ENCODE data around the gene RASL11B.
A peak's percentile ranks its signal among the peaks of the same experiment; 100 is the strongest.

RASL11B gene

DNA sequence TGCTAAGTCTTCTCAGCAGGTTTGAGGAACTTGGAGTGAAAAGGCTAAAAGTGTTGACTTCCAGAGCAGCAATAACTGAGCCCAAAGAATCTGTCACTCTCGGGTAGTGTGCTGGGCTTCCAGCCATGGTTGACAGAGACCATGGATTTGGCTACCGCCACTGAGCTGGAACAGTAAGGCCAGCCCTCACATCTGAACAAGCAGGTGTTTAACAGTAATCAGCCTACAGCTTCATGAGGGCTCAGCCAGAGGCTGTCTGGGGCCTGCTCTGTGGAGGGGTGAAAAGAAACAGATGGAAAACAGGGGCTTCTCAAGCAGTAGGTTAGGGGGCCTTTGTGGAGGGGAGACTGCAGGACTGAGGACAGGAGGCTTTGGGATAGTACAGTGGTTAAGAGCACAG, 14.9 kb downstream of the RASL11B start:
- no peak for DNase-seq

DNA sequence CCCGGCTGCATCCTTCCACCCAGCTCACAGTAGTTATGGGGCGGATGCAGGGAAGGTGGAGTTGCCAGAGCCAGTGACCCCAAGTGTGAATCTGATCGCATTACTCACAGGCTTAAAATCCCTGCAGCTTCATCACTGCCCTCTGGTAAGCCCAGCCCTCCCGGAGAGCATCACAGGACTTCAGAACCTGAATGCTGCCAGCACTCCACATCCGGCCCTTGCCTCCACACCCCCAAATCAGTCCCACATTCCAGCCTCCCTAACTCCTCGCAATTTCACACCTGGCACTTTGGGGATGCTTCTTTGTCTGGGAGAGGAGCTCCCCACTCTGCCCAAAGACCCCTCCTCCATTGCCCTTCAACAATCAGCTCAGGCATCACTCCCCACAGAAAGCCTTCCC, 15.6 kb downstream of the RASL11B start:
- no peak for DNase-seq

DNA sequence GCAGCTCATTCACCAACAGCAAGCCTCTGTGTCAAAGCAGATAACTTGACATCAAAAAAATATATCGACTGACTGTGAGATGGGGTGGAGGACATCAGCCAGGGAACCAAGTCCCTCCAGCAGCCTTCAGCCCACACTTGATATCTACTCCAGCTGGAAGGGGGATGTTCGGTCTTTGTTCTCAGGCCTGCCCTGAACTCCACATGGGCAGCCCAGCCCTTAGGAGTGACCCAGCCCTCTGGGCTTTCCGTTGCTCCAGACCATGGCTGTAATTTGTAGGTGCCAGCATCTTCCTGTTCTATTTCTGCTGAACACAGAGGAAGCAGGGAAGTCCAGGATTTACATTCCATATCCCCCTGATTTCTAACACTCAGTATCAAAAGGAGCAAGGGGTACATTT, 17.4 kb downstream of the RASL11B start:
- DNase-seq: no peak

DNA sequence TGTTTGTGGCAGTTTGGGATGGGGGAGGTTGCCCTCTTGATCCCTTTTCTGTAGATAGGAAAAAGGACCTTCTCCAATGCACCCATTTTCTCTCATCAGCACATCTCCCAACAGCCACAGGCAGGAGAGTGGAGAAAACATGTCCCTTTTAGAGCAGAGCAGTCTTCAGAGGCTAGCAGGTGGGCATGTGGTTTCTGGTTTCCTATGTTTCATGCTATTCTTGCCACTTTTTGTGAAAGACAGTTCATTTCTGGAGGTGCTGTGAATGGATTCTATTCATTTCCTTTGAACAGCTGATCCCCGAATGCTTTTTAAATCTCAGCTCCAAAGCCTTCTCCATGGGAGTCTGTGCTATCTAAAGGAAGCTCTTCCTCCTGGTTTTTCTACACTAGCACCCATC, 18.9 kb downstream of the RASL11B start:
- no peak for DNase-seq

DNA sequence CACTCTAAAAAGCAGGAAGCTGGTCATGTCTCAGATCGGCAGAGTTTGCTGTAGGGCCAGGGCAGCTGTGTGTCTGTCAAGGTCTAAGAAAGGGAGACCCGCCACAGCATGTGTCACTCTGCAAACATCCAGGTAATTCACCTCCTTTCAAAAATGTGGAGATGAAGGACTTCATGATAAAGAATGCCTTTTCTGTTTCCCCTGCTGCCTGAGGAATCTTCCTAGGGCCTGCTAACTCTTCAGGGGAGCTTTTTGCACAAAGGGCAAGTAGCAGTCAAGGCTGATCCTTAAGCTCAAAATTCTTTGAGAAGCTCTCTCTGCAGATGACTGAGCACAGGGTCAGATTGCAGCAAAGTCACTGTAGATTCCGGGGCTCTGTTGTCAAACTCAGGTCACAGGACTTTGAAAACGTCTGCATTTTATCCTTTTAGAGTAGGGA, 21.1 kb downstream of the RASL11B start:
- DNase-seq: no peak

DNA sequence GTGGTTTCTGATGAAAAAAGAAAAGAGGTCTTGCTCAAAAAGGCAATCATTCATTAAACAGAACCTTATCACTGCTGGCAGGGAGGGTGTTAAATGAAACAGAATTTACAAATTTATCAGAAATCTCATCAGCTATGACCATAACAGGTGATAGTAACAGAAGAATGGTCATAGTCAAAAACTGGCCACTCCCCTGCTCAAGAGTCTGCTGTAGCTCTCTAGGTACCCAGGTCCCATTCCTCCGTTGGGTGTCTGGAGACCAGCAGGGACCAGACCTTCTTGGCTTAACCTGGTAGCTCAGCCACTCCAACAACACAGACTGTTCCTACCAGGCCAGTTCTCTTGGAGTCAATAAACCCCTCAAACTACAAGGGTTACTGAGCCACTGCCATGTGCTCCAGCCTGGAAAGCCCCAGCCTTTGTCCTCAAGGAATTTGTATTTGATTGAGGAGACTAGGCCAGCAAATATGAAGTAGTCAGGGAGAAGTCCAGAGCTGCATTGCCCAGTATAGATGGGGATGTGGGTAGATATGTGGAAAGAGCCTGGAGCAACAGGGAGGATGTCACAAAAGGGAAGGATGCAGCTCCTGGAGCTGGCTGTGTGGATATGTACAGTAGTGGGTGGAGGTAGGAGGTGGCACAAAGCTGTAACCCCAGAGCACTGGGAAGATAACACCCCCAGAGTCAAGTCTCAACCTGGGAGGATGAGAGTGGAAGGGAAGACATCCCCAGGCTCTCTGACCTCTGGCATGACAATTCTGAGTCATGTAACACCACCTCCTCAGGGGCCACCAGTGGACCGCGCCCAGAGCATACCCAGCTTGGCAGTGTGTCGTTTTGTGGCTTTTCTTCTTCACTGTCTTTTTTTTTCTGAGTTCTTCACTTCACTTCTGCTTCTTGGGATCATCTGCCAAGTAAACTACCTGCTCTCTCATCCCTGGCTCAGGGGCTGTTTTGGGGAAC, 21.9 kb downstream of the RASL11B start:
- no peak for DNase-seq

DNA sequence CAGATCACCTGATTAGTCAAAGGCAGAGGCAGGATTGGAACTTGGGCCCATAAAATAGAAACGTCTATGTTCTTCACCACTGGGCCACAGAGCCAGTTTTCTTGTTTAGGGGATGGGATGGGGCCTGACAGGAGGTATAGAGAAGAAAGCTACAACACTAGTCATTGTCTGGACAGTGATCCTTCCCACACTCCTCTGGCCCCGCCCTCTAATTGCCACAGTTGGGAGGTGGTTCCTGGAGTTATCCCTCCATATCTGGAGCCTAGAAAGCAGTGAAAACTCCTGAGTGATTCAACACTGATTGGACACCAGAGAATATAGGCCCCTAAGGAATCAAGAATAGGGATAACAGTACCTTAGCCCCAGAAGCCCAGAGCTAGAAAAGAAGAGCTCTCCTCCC, 22.9 kb downstream of the RASL11B start:
- no peak for DNase-seq

DNA sequence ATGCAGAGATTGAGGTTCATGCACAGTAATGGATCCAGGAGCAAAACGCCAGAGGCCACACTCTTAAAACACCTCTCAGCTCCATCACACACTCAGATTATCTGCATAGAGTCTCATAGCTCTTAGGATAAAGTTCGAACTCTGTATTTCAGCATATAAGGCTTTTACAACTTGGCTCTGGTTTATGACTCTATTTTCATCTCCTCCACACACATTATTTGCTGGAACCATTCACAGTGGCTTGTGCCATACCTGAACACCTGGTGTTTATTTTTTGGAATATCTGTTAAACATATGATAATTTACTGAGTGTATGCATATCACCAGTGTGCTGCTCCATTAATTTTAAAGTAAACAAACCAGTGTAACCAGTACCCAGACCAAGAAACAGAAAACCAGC, 27.2 kb downstream of the RASL11B start:
- DNase-seq: no peak

DNA sequence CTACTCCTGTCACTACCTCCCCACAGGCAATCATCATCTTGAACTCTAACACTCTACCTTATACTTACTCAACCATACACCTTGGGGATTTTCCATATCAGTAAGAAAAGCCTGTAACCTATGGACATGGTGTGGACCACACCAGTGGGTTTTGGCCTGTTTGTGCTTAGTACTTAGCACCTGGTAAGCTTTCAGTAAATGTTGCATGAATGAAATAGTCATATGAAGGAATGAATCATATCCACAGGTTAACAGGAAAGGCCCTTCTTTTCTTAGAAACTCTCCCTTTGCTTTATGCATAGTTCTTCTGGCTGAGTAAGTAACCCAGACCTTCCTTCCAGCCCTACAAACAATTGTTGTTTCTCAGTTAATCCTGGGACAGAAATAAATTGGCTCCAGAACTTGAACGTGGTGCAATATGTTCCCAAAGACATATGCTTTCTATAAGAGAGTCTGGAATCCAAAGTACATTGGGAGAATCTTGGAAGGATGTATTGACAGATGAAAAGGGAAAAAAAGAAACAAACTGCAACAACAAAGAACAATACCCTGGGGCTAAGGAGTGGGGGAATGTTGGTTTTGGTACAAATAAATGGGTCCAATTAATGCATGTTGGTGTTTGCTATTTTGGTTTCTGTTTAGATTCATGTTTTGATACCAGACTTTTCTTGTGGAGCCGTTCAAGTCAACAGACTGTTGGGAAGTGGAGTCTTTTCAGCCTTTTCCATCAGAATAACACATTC, 27.8 kb downstream of the RASL11B start:
- no peak for DNase-seq

DNA sequence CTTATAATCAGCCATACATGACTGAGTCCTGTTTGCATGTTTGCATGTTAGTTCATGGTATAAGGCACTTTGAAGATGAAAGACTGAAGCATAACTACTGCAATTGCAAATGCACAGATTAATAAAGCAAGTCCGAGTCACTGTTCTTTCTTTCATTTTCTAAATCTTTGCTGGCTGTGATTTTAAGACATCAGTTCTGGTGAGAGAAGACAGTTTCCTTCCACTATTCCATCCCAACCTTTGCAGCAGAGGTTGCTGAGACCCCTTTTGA, 28.3 kb downstream of the RASL11B start:
- DNase-seq: no peak

DNA sequence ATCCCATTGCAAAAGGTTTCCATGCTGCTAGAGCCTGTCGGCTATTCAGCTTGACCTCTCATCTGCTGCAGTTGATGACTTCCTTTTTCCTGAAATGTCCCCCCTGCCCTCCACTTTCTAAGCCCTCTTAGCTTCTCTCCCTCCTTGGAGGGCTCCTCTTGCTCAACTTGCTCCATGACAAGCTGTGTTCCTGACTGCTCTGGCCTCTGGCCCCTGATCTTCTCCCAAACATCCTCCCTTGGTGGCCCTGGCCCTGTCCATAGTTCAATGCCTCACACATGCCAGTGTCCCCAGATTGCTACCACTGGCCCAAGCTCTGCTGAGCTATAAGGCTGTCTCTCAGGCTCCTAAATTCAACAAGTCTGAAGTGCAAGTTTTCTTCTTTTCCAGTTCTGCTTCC, 29.6 kb downstream of the RASL11B start:
- no peak for DNase-seq

DNA sequence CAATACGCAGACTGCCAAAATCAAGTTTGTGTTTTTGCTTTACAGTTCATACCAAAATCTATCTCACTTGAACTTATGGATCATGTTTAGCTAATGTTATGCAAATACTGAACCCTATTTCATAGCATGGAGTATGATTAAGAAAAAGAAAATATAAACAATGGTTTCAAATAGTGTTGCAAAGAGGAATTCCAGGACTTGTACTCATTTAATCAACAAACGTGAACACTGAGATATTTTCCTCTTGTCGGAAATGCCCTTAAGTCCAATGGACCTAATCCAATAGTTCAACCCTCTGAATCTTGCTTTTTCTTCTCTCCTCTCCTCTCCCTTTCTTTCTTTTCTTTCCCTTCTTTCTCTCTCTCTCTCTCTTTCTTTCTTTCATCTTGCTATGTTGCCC, 30.8 kb downstream of the RASL11B start:
- DNase-seq: no peak

DNA sequence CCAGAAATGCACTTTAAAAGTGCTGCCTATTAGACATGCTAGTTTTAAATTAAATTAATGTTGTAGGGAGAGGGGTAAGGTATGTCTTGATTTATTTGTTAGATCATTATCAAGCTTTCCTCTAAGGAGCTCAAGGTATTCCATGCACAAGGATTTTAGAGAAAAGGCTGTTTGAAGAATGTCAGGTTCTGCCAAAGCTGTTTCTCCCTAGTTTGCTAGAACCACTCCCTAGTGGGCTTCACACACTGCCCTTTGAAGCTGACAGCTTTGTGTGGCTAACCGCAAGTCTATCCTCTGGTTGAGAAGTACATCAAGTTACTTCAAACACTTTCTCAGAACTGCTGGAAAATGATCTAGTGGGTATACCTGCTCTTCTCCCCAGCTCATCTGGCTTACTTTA, 32.3 kb downstream of the RASL11B start:
- no peak for DNase-seq

DNA sequence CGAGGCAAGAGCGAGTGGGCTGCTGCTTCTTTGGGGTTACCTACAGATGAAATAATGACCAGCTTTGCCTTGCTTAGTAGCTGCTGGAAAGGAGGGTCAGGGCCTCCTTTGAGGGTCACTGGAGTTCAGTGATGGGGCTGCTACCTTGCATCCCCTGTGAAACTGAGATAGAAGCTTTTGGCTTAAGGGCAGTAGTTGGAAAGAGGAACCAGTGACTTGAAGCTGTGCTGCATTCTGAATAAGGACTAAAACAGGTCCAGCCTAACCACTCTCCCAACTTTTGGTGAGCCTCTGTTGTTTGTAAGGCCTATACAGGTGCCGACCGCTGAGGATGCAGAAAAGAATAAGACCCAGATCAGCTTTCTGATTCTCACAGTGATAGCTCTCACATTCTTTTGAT, 41.2 kb downstream of the RASL11B start:
- DNase-seq: no peak

DNA sequence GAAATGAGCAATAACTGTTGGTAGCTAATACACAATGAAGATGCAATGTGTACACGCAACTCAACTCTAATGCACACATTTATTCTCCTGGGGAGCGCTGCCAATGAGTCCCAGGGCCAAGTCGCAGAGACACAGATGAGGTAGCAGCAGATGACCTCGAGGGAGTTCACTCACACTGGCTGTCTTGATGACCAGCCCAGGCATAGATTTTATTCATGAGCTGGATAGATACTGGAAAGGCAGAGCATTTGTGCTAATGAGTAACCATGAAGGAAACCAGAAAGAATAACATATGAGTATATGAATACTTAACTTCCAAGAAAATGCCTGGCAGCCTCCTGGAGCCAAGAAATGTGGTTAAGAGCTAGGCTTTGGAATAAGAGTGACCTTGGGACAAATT, 42.3 kb downstream of the RASL11B start:
- DNase-seq: no peak

DNA sequence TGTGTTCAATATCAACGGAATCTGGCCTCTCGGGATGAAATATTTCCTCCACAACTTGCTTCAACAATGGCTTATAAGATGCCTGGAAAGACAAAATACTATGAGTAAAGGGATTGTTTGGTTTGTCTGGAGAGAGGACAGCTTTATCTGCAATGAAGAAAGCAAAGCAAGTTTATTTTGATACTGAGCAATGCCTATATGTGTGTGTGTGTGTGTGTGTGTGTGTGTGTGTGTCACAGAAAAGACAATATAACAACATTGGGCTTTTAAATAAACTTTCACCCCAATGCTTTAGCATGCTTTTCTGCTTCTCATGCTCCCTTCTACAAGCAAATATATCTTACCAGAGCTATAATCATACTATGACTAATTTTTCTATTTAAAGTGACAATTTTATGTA, 45.4 kb downstream of the RASL11B start:
- no peak for DNase-seq

DNA sequence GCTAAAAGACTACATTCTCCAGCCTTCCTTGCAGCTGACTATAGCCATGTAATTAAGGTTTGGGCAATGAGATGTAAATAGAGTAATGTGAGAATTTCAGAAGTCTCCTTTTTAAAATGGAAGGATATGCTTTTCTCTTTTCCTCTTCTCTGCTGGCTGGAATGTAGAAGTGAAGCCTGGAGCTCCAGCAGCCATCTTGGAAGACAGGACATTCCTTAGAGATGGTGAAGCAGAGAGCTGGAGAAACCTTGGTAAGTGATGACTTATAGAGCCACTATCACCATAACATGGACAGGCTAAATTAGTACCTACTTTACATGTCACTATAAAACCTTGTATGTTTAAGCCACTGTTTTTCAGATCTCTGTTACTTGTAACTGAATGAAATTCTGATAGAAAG, 48.0 kb downstream of the RASL11B start:
- DNase-seq: no peak

DNA sequence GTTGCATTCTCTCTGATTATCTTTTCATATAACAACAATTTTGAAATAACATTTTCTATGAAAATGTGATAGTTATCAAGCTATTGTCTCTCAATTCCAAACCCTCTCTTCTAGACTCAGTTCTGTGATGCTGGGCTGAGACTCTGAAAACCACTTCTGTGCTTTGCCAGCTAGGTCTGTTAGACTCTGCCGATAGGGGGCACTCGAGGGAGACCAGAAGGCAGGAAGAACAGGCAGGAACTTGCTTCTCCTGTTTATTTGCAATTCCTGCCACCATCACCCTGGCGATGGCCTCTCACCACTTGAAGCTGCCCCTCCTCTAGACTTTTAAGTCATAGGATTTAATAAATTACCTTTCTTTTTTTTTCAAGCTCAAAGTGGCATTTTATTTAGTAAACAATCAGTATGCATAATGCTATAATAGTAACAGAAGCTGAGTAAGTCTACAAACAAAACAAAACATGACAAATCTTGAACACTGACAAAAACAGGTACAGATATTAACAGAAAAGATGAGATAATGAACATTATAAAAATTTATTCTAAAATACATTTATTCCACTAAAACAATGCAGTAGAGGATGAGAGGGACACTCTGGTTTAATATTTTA, 49.7 kb downstream of the RASL11B start:
- peak; percentile 2 for DNase-seq

DNA sequence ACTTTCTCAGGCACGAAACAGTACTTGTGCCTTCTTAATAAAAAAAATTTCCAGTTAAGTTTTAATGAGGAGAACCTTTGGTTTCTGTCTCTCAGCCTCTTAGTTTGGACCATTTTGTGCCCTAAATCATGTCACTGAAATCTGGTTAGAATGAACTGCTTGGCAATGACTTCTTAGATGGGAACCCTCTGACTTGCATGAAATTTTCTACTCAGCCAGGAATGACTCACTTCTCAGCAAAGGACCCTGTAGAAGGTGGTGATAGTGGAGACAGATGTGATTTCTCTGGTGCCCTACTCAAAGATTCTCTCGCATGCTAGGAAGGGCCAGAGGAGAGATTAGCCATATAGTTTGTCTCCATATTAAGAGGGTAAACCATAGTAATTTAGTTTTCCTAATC, 50.5 kb downstream of the RASL11B start:
- DNase-seq: no peak

DNA sequence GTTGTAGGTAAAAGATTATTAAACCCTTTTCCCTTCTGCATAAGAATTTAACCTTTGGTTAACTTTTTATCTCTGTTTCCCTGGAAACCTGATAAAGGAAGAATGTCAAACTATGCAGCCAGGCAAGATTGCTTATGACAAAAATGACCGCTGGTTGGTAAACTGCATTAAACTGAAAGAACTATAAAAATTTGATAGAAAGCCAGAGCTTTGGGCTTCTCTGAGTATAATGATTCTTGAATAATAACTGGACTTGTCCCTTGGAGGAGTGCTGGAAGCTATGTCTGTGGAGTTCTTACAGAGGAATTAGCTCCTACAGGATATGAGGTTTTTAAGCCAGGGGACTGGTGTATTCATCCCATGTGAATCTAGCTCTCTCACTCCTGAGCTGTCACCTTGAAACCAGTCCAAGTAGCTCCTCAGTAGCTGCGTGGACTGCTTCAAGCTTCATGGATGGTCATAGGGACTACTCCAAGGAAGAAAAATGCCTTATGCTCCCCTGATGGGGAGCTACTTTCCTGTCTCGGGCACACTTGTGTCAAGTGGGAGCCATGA, 52.0 kb downstream of the RASL11B start:
- DNase-seq: no peak

DNA sequence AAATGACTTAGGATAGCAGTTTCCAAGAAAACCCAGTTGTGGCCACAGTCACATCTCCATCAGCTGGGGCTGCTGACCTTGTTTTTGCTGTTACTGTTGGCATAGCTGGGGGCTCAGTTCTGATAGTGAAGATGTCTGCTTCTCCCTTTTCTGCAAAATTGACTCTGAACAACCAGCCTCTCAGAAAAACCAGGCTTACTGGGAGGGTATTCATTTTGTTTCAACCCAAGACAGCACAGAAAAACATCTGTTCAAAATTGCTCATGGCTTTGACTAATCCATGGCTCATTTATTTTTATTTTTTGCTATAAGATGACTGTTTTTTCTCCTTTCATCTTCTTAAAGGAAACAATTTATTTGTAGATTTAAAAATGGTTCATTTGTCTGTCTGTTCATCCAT, 53.1 kb downstream of the RASL11B start:
- no peak for DNase-seq

DNA sequence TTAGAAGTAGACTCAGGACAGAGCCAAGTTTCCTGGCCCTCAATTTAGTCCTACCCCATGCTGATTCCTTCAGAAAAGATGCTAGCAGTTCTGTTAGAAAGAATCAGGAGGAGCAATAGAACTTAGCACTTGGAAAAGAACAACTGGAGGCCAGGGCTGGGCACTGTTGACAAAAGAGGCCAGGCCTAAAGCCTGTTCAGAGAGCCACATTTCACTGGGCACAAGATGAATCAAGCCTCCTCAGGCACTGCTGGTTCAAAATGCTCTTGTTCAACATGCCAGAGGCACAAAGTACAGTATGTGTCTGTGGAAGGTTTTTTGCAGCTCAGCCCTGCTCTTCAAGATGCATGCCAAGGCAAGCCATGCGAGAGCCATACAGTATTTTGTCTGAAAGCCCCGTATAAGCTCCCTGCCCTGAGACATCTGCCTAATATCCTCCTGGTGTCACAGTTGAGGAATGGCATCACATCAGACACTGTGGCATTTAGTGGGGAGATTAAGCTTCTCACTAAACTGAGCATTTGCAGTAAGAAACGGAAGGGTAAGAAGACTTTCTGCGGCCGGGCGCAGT, 53.7 kb downstream of the RASL11B start:
- DNase-seq: no peak

Measured in GF-D8 (cell line).